ENCODE measurements around the gene CREBL2. TPM values are rescaled to one million over a fixed set of nuclear protein-coding genes. Genes with fewer than 3 reads are reported as not detected.

Gene CREBL2
- total RNA-seq, 4 donors from 2014 or later = 31.0 to 45.6 (median 41.2) TPM

- Histone ChIP-seq H3K36me3 (no peaks in the 10 kb centered on the region), H3K4me1 (peaks cover 21% of the 10 kb centered on the region), H3K9me3 (no peaks in the 10 kb centered on the region), H3K27ac (no peak overlapping the region), H3K27me3 (no peaks in the 10 kb centered on the region), H3K4me3 (no peak overlapping the region)
- DNase-seq (ENCODE audit: low spot score in 2 of 2) = no peak
- TF ChIP-seq POLR2AphosphoS5 (IDR thresholded peaks at IDR 0.05) (no peak), EP300 (IDR thresholded peaks at IDR 0.05) (no peak), CTCF (IDR thresholded peaks at IDR 0.05) (no peak), POLR2A (IDR thresholded peaks at IDR 0.05) (no peak)
- WGBS = 66% methylated on average over 6 of the region's 6 CpGs
Observed at GRCh38 chr12:12620730-12621315, 9.1 kb downstream of the CREBL2 start.

- DNase-seq (ENCODE audit: low spot score in 2 of 2) = no peak
- no peak overlapping the region for H3K4me3 ChIP-seq
- H3K9me3 ChIP-seq = no peaks in the 10 kb centered on the region
- peaks cover 13% of the 10 kb centered on the region for H3K4me1 ChIP-seq
- no peak for TF ChIP-seq EP300 (IDR thresholded peaks at IDR 0.05)
- no peaks in the 10 kb centered on the region for H3K36me3 ChIP-seq
- H3K27ac ChIP-seq = no peak overlapping the region
- WGBS = 42% methylated on average over 3 of the region's 3 CpGs
- H3K27me3 ChIP-seq = no peaks in the 10 kb centered on the region
Observed at GRCh38 chr12:12622418-12622817, 10.7 kb downstream of the CREBL2 start.

- TF ChIP-seq CTCF (IDR thresholded peaks at IDR 0.05) (no peak), POLR2AphosphoS5 (IDR thresholded peaks at IDR 0.05) (no peak), POLR2A (IDR thresholded peaks at IDR 0.05) (no peak), EP300 (IDR thresholded peaks at IDR 0.05) (no peak)
- peaks cover 13% of the 10 kb centered on the region for H3K4me1 ChIP-seq
- H3K9me3 ChIP-seq = no peaks in the 10 kb centered on the region
- WGBS = 84% methylated on average over 5 of the region's 5 CpGs
- no peak overlapping the region for H3K27ac ChIP-seq
- no peak overlapping the region for H3K4me3 ChIP-seq
- no peak for DNase-seq (ENCODE audit: low spot score in 2 of 2)
- H3K36me3 ChIP-seq = no peaks in the 10 kb centered on the region
- H3K27me3 ChIP-seq = no peaks in the 10 kb centered on the region
Observed at GRCh38 chr12:12624498-12624992, 12.9 kb downstream of the CREBL2 start.

- no peak for TF ChIP-seq POLR2AphosphoS5 (IDR thresholded peaks at IDR 0.05)
- no peak for TF ChIP-seq CTCF (IDR thresholded peaks at IDR 0.05)
- no peak for TF ChIP-seq POLR2A (IDR thresholded peaks at IDR 0.05)
- no peak for TF ChIP-seq EP300 (IDR thresholded peaks at IDR 0.05)
- no peak overlapping the region for H3K27ac ChIP-seq
- H3K4me1 ChIP-seq = peaks cover 16% of the 10 kb centered on the region
- H3K4me3 ChIP-seq = no peak overlapping the region
- H3K9me3 ChIP-seq = no peaks in the 10 kb centered on the region
- 74% methylated on average over 2 of the region's 2 CpGs for WGBS
- H3K27me3 ChIP-seq = no peaks in the 10 kb centered on the region
- no peaks in the 10 kb centered on the region for H3K36me3 ChIP-seq
- DNase-seq (ENCODE audit: low spot score in 2 of 2) = no peak
Observed at GRCh38 chr12:12626471-12626870, 14.8 kb downstream of the CREBL2 start.

- H3K4me1 ChIP-seq = peaks cover 8% of the 10 kb centered on the region
- WGBS = 94% methylated on average over 2 of the region's 2 CpGs
Observed at GRCh38 chr12:12627308-12627827, 15.7 kb downstream of the CREBL2 start.

More at GRCh38 chr12:12627308-12627827, 15.7 kb downstream of the CREBL2 start:
- no peaks in the 10 kb centered on the region for H3K36me3 ChIP-seq
- H3K27ac ChIP-seq = no peak overlapping the region
- H3K27me3 ChIP-seq = no peaks in the 10 kb centered on the region
- no peaks in the 10 kb centered on the region for H3K9me3 ChIP-seq
- TF ChIP-seq CTCF (IDR thresholded peaks at IDR 0.05) (no peak), POLR2AphosphoS5 (IDR thresholded peaks at IDR 0.05) (no peak), EP300 (IDR thresholded peaks at IDR 0.05) (no peak), POLR2A (IDR thresholded peaks at IDR 0.05) (no peak)
- H3K4me3 ChIP-seq = no peak overlapping the region
- no peak for DNase-seq (ENCODE audit: low spot score in 2 of 2)
